Mesendoderm (in vitro differentiated cells): ENCODE measurements around the gene SH3RF1.
"Not testable (repeated sequence)": the region's sequence is repeated elsewhere in the genome, so short reads cannot be mapped to it uniquely, and the experiment has no call there.

Experiments used
- DNase-seq: peaks from one replicate; pipeline ENCODE4 v3.0.0; 2013
- H2AK5ac ChIP-seq: 2 replicates; pipeline ENCODE4 v1.6.1; 2013; ENCODE audit warnings: low read length, inconsistent platforms
- H2BK120ac ChIP-seq: 2 replicates; pipeline ENCODE4 v1.6.1; 2013; ENCODE audit warnings: low read depth, mild to moderate bottlenecking, low read length, moderate library complexity, mixed read lengths
- H2BK15ac ChIP-seq: replicated peaks from 2 replicates; pipeline ENCODE4 v1.6.1; 2013; ENCODE audit warnings: low read depth, mild to moderate bottlenecking, moderate library complexity
- H2BK5ac ChIP-seq: 2 replicates; pipeline ENCODE4 v1.6.1; 2013; ENCODE audit warnings: low read length, inconsistent platforms
- H3K18ac ChIP-seq: 2 replicates; pipeline ENCODE4 v1.6.1; 2013; ENCODE audit warnings: mild to moderate bottlenecking, low read length, mixed read lengths
- H3K23ac ChIP-seq: one replicate; pipeline ENCODE4 v1.6.1; 2013; ENCODE audit warnings: low read length
- H3K27ac ChIP-seq: 2 replicates; pipeline ENCODE4 v1.5.1; 2013; ENCODE audit warnings: low read depth, mild to moderate bottlenecking, inconsistent platforms, low read length, moderate library complexity
- H3K27me3 ChIP-seq: 2 replicates; pipeline ENCODE4 v1.6.1; 2013; ENCODE audit warnings: low read length, control low read depth, mild to moderate bottlenecking, inconsistent platforms; ENCODE audit not compliant: insufficient read depth, poor library complexity
- H3K36me3 ChIP-seq: 2 replicates; pipeline ENCODE4 v1.6.1; 2013; ENCODE audit warnings: low read length, inconsistent platforms; ENCODE audit not compliant: control insufficient read depth, insufficient read depth
- H3K4ac ChIP-seq: one replicate; pipeline ENCODE4 v1.6.1; 2013; ENCODE audit warnings: low read depth, mild to moderate bottlenecking, low read length, moderate library complexity
- H3K4me1 ChIP-seq: 2 replicates; pipeline ENCODE4 v1.6.1; 2013; ENCODE audit warnings: low read depth, low read length, inconsistent platforms; ENCODE audit not compliant: control insufficient read depth
- H3K4me2 ChIP-seq: 2 replicates; pipeline ENCODE4 v1.6.1; 2013; ENCODE audit warnings: low read length
- H3K4me3 ChIP-seq: 2 replicates; pipeline ENCODE4 v1.5.1; 2013; ENCODE audit warnings: mild to moderate bottlenecking, low read length
- H3K56ac ChIP-seq: one replicate; pipeline ENCODE4 v1.6.1; 2013; ENCODE audit warnings: low read length
- H3K79me1 ChIP-seq: 2 replicates; pipeline ENCODE4 v1.6.1; 2013; ENCODE audit warnings: low read length, inconsistent platforms
- H3K79me2 ChIP-seq: 2 replicates; pipeline ENCODE4 v1.6.1; 2013; ENCODE audit warnings: mild to moderate bottlenecking, low read length; ENCODE audit not compliant: control insufficient read depth, insufficient read depth
- H3K9ac ChIP-seq: 2 replicates; pipeline ENCODE4 v1.6.1; 2013; ENCODE audit warnings: low read length, inconsistent platforms
- H4K5ac ChIP-seq: one replicate; pipeline ENCODE4 v1.6.1; 2013; ENCODE audit warnings: low read length
- H4K8ac ChIP-seq: one replicate; pipeline ENCODE4 v1.6.1; 2013; ENCODE audit warnings: low read depth, mild to moderate bottlenecking, control low read depth, low read length, moderate library complexity
- WGBS: extraction: QIAGEN DNeasy Blood & Tissue Kit; methylation state at CpG from one replicate; pipeline ENCODE4 v1.1.7; 2013; ENCODE audit warnings: low lambda C conversion rate, missing lambda C conversion rate; ENCODE audit not compliant: insufficient coverage; ENCODE audit errors: extremely low coverage; 5-methylcytosine and 5-hydroxymethylcytosine counted together

SH3RF1 gene

GRCh38 chr4:169184686-169185085 lies 86.1 kb downstream of the SH3RF1 start:
- no CpG with 5 or more reads among the region's 3 CpGs for WGBS
- Histone ChIP-seq H3K27ac (no peak overlapping the region), H3K27me3 (no peaks in the 10 kb centered on the region), H3K56ac (no peak overlapping the region), H3K9ac (no peak overlapping the region), H3K4ac (no peak overlapping the region), H3K79me2 (peaks cover 10% of the 10 kb centered on the region), H3K79me1 (peaks cover 23% of the 10 kb centered on the region), H2BK120ac (no peak overlapping the region), H4K5ac (no peak overlapping the region), H3K36me3 (no peaks in the 10 kb centered on the region), H3K18ac (no peak overlapping the region), H3K4me3 (no peak overlapping the region), H3K4me1 (peaks cover 5% of the 10 kb centered on the region), H4K8ac (no peak overlapping the region), H2BK5ac (no peak overlapping the region), H3K23ac (no peak overlapping the region), H2AK5ac (no peak overlapping the region), H2BK15ac (no peak overlapping the region), H3K4me2 (no peak overlapping the region)
- no peak for DNase-seq

GRCh38 chr4:169184236-169184635 lies 86.5 kb downstream of the SH3RF1 start:
- H3K27me3 ChIP-seq, result no peaks in the 10 kb centered on the region
- H3K36me3 ChIP-seq, result no peaks in the 10 kb centered on the region
- no peak overlapping the region for H3K27ac ChIP-seq
- no peak overlapping the region for H2BK120ac ChIP-seq
- H2AK5ac ChIP-seq, result no peak overlapping the region
- DNase-seq, result no peak
- H3K23ac ChIP-seq, result no peak overlapping the region
- H4K8ac ChIP-seq, result no peak overlapping the region
- no peak overlapping the region for H3K56ac ChIP-seq
- no peak overlapping the region for H4K5ac ChIP-seq
- H2BK15ac ChIP-seq, result no peak overlapping the region
- H3K18ac ChIP-seq, result no peak overlapping the region
- H3K4ac ChIP-seq, result no peak overlapping the region
- H3K79me1 ChIP-seq, result peaks cover 21% of the 10 kb centered on the region
- H3K4me3 ChIP-seq, result no peak overlapping the region
- no peak overlapping the region for H3K4me2 ChIP-seq
- no peak overlapping the region for H2BK5ac ChIP-seq
- WGBS, result no CpG with 5 or more reads among the region's 3 CpGs
- H3K9ac ChIP-seq, result no peak overlapping the region
- H3K79me2 ChIP-seq, result peaks cover 9% of the 10 kb centered on the region
- peaks cover 5% of the 10 kb centered on the region for H3K4me1 ChIP-seq

GRCh38 chr4:169183581-169183980 lies 87.2 kb downstream of the SH3RF1 start:
- Histone ChIP-seq H3K23ac (no peak overlapping the region), H2AK5ac (no peak overlapping the region), H3K79me1 (peaks cover 22% of the 10 kb centered on the region), H4K8ac (no peak overlapping the region), H3K4me2 (no peak overlapping the region), H3K4me3 (no peak overlapping the region), H2BK120ac (no peak overlapping the region), H3K36me3 (no peaks in the 10 kb centered on the region), H4K5ac (no peak overlapping the region), H3K18ac (no peak overlapping the region), H3K4me1 (peaks cover 7% of the 10 kb centered on the region), H3K4ac (no peak overlapping the region), H3K9ac (no peak overlapping the region), H2BK5ac (no peak overlapping the region), H3K56ac (no peak overlapping the region), H3K27me3 (no peaks in the 10 kb centered on the region), H2BK15ac (no peak overlapping the region), H3K27ac (no peak overlapping the region), H3K79me2 (peaks cover 9% of the 10 kb centered on the region)
- DNase-seq, result no peak
- WGBS, result no CpG with 5 or more reads among the region's 2 CpGs

- Histone ChIP-seq H2BK120ac (no peak overlapping the region), H3K36me3 (no peaks in the 10 kb centered on the region), H3K9ac (no peak overlapping the region), H4K8ac (no peak overlapping the region), H3K79me1 (peaks cover 20% of the 10 kb centered on the region), H2BK15ac (no peak overlapping the region), H3K79me2 (peaks cover 8% of the 10 kb centered on the region), H3K27me3 (no peaks in the 10 kb centered on the region), H3K18ac (no peak overlapping the region), H3K23ac (no peak overlapping the region), H3K27ac (no peak overlapping the region), H2BK5ac (no peak overlapping the region), H4K5ac (no peak overlapping the region), H3K56ac (no peak overlapping the region), H3K4ac (no peak overlapping the region), H3K4me2 (no peak overlapping the region), H3K4me1 (peaks cover 6% of the 10 kb centered on the region), H2AK5ac (no peak overlapping the region), H3K4me3 (no peak overlapping the region)
- no peak for DNase-seq
- no CpG with 5 or more reads among the region's 13 CpGs for WGBS
Measured at GRCh38 chr4:169179609-169180521, 90.9 kb downstream of the SH3RF1 start.

GRCh38 chr4:169178092-169178491 lies 92.7 kb downstream of the SH3RF1 start:
- H3K4me2 ChIP-seq, H3K36me3 ChIP-seq, H3K27me3 ChIP-seq, H3K23ac ChIP-seq, H3K9ac ChIP-seq, H4K5ac ChIP-seq, H3K27ac ChIP-seq, H2AK5ac ChIP-seq, H2BK5ac ChIP-seq, H3K4ac ChIP-seq, H3K79me2 ChIP-seq, DNase-seq, H3K4me3 ChIP-seq, H3K4me1 ChIP-seq, H3K56ac ChIP-seq, H2BK15ac ChIP-seq, H2BK120ac ChIP-seq, H4K8ac ChIP-seq, H3K18ac ChIP-seq: not testable (repeated sequence)
- peaks cover 17% of the 10 kb centered on the region for H3K79me1 ChIP-seq
- WGBS, result no CpG with 5 or more reads among the region's 4 CpGs
